ENCODE results near the gene IFITM2. TPM values are rescaled to one million over a fixed set of nuclear protein-coding genes. Genes with fewer than 3 reads are reported as not detected.
"Not testable (repeated sequence)": the region's sequence is repeated elsewhere in the genome, so short reads cannot be mapped to it uniquely, and the experiment has no call there.

Gene IFITM2
- polyA plus RNA-seq, 1 donor (not counting 4 experiments of a cell fraction or from before 2014, with no cell fraction given) = 83.0 TPM

- Histone ChIP-seq H3K27ac (ENCODE audit: control insufficient read depth, insufficient read depth, low read length) (no peak overlapping the region), H3K79me2 (ENCODE audit: control insufficient read depth, insufficient read depth, low read length) (no peaks in the 10 kb centered on the region), H3K9me1 (ENCODE audit: control insufficient read depth, extremely low read depth, insufficient read depth, low read length) (no peaks in the 10 kb centered on the region), H3K27me3 (ENCODE audit: control insufficient read depth, extremely low read depth, insufficient read depth, low read length) (peaks cover 54% of the 10 kb centered on the region), H3K9ac (ENCODE audit: control insufficient read depth, extremely low read depth, insufficient read depth, low read length) (no peak overlapping the region), H3K4me1 (ENCODE audit: control insufficient read depth, extremely low read depth, insufficient read depth, low read length) (peaks cover 7% of the 10 kb centered on the region), H3K4me3 (ENCODE audit: control insufficient read depth in 2 of 3, extremely low read depth in 1 of 3, insufficient read depth in 2 of 3, low read depth in 1 of 3, low read length in 3 of 3) (no peak overlapping the region), H3K36me3 (ENCODE audit: control insufficient read depth in 2 of 2, extremely low read depth in 1 of 2, insufficient read depth in 2 of 2, low read length in 2 of 2) (no peaks in the 10 kb centered on the region), H2AFZ (ENCODE audit: control insufficient read depth, low read length) (no peak overlapping the region), H3K9me3 (ENCODE audit: control insufficient read depth, low read depth, low read length) (no peaks in the 10 kb centered on the region), H3K4me2 (ENCODE audit: control insufficient read depth, extremely low read depth, insufficient read depth, low read depth, low read length) (no peak overlapping the region), H4K20me1 (ENCODE audit: control insufficient read depth, extremely low read depth, insufficient read depth, low read length) (no peaks in the 10 kb centered on the region)
- dilution Hi-C loops (cut with MboI; ENCODE audit: extremely low pct_ligation_motif_present, low sequenced_read_pairs) = no loop called here
- TF ChIP-seq EZH2 (IDR thresholded peaks at IDR 0.05; ENCODE audit: low read length) (no peak), CTCF (optimal IDR thresholded peaks at IDR 0.05 in 1 of 3, IDR thresholded peaks at IDR 0.05 in 1 of 3, conservative IDR thresholded peaks at IDR 0.05 in 1 of 3; ENCODE audit: extremely low read depth in 1 of 3, insufficient read depth in 2 of 3, low read length in 3 of 3) (no peak)
- DNase-seq (ENCODE audit: low read depth, low spot score) (no peak), FAIRE-seq (no peak)
Measured at GRCh38 chr11:285894-286220, 21.8 kb upstream of the IFITM2 start.

GRCh38 chr11:286977-287820, 20.4 kb upstream of the IFITM2 start:
- H3K27ac ChIP-seq (ENCODE audit: control insufficient read depth, insufficient read depth, low read length); H4K20me1 ChIP-seq (ENCODE audit: control insufficient read depth, extremely low read depth, insufficient read depth, low read length); H3K4me1 ChIP-seq (ENCODE audit: control insufficient read depth, extremely low read depth, insufficient read depth, low read length); H3K4me3 ChIP-seq (ENCODE audit: control insufficient read depth in 2 of 3, extremely low read depth in 1 of 3, insufficient read depth in 2 of 3, low read depth in 1 of 3, low read length in 3 of 3); H3K79me2 ChIP-seq (ENCODE audit: control insufficient read depth, insufficient read depth, low read length); DNase-seq (ENCODE audit: low read depth, low spot score); H3K9ac ChIP-seq (ENCODE audit: control insufficient read depth, extremely low read depth, insufficient read depth, low read length); FAIRE-seq; H2AFZ ChIP-seq (ENCODE audit: control insufficient read depth, low read length); H3K36me3 ChIP-seq (ENCODE audit: control insufficient read depth in 2 of 2, extremely low read depth in 1 of 2, insufficient read depth in 2 of 2, low read length in 2 of 2); H3K4me2 ChIP-seq (ENCODE audit: control insufficient read depth, extremely low read depth, insufficient read depth, low read depth, low read length); H3K9me1 ChIP-seq (ENCODE audit: control insufficient read depth, extremely low read depth, insufficient read depth, low read length); dilution Hi-C loops (cut with MboI; ENCODE audit: extremely low pct_ligation_motif_present, low sequenced_read_pairs); H3K9me3 ChIP-seq (ENCODE audit: control insufficient read depth, low read depth, low read length): not testable (repeated sequence)
- peaks cover 40% of the 10 kb centered on the region for H3K27me3 ChIP-seq (ENCODE audit: control insufficient read depth, extremely low read depth, insufficient read depth, low read length)
